ENCODE measurements around the gene TEX36.

DNA sequence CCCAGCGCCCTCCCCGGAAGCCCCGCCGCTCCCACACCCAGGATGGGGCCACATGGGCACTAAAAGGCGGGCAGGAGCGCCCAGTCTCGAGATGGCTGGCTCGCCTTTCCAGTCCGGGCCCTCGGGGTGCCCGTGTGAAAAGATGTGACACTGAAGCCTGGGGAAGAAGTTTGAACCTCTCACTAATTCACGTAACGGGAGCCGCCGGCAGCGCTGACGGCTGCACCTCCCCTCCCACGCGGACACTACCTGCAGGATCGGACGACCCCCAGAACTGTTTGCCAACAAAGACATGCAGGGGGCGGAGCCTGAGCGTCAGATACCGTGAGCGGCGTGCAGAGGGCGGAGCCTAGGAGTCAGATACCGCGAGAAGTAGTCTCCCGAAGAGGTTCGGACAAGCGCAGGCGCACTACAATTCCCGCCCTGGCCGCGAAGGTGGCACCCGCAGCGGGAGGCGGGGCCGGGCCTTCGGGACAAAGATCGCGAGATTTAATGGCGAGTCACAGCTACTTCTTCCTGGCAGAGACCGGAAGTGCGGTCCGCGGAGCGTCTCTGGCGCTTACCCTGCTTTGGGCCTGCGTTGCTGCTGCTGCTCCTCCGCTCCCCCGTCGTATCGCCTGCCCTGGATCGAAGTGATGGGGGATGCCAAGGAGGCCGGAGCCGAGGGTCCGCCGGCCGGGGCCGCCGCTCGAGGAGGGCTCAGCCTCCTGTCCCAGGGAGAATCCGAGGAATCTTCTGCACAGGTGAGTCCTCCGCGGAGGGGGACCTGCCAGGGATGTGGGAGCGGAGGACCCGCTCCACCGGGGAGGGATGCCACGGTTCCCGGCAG is 36.4 kb upstream of the TEX36 start, which contains the start of gene EDRF1:
- TF ChIP-seq RAD21 (conservative IDR thresholded peaks at IDR 0.05) (peak; percentile 56), EZH2 (IDR thresholded peaks at IDR 0.05; ENCODE audit: borderline replicate concordance, insufficient read depth, low read length, poor library complexity, severe bottlenecking) (no peak), TAF1 (IDR thresholded peaks at IDR 0.05; ENCODE audit: low read depth) (peak; percentile 70), POLR2AphosphoS5 (IDR thresholded peaks at IDR 0.05) (peak; percentile 91), MXI1 (conservative IDR thresholded peaks at IDR 0.05; ENCODE audit: poor library complexity, severe bottlenecking) (peak; percentile 82), EP300 (conservative IDR thresholded peaks at IDR 0.05; ENCODE audit: poor library complexity, severe bottlenecking) (peak; percentile 47), SMC3 (conservative IDR thresholded peaks at IDR 0.05; ENCODE audit: poor library complexity) (peak; percentile 57)
- TF ChIP-seq, protein P1, sequence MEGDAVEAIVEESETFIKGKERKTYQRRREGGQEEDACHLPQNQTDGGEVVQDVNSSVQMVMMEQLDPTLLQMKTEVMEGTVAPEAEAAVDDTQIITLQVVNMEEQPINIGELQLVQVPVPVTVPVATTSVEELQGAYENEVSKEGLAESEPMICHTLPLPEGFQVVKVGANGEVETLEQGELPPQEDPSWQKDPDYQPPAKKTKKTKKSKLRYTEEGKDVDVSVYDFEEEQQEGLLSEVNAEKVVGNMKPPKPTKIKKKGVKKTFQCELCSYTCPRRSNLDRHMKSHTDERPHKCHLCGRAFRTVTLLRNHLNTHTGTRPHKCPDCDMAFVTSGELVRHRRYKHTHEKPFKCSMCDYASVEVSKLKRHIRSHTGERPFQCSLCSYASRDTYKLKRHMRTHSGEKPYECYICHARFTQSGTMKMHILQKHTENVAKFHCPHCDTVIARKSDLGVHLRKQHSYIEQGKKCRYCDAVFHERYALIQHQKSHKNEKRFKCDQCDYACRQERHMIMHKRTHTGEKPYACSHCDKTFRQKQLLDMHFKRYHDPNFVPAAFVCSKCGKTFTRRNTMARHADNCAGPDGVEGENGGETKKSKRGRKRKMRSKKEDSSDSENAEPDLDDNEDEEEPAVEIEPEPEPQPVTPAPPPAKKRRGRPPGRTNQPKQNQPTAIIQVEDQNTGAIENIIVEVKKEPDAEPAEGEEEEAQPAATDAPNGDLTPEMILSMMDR (IDR thresholded peaks at IDR 0.05; ENCODE audit: poor library complexity, severe bottlenecking): no peak
- TF ChIP-seq, protein P2, sequence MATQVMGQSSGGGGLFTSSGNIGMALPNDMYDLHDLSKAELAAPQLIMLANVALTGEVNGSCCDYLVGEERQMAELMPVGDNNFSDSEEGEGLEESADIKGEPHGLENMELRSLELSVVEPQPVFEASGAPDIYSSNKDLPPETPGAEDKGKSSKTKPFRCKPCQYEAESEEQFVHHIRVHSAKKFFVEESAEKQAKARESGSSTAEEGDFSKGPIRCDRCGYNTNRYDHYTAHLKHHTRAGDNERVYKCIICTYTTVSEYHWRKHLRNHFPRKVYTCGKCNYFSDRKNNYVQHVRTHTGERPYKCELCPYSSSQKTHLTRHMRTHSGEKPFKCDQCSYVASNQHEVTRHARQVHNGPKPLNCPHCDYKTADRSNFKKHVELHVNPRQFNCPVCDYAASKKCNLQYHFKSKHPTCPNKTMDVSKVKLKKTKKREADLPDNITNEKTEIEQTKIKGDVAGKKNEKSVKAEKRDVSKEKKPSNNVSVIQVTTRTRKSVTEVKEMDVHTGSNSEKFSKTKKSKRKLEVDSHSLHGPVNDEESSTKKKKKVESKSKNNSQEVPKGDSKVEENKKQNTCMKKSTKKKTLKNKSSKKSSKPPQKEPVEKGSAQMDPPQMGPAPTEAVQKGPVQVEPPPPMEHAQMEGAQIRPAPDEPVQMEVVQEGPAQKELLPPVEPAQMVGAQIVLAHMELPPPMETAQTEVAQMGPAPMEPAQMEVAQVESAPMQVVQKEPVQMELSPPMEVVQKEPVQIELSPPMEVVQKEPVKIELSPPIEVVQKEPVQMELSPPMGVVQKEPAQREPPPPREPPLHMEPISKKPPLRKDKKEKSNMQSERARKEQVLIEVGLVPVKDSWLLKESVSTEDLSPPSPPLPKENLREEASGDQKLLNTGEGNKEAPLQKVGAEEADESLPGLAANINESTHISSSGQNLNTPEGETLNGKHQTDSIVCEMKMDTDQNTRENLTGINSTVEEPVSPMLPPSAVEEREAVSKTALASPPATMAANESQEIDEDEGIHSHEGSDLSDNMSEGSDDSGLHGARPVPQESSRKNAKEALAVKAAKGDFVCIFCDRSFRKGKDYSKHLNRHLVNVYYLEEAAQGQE (IDR thresholded peaks at IDR 0.05; ENCODE audit: borderline replicate concordance): peak; percentile 80
